Activated T-cell treated with anti-CD3 and anti-CD28 coated beads, Interleukin-2, amount 50 U/mL, for 72 hours (primary cell): Measurements from ENCODE around the gene HSPA4. TPM values are rescaled to one million over a fixed set of nuclear protein-coding genes. Genes with fewer than 3 reads are reported as not detected.
"Not testable (repeated sequence)": the region's sequence is repeated elsewhere in the genome, so short reads cannot be mapped to it uniquely, and the experiment has no call there.

Source experiments
- ATAC-seq, 2 donors: fragments of 150-1000 bp; cut with Tn5 transposase; replicated peaks in 1 of 2; 2 replicates each; pipeline ENCODE4 v1.10.0; 2021; ENCODE audit warnings: moderate library complexity in 2 of 2, mild to moderate bottlenecking in 1 of 2
- DNase-seq, 2 donors: peaks; one replicate each; pipeline ENCODE4 v3.0.0; 2021 to 2022; ENCODE audit warnings: mixed read lengths in 1 of 2
- H3K27ac Mint-ChIP-seq: one replicate; pipeline ENCODE4 v1.8.0; 2022; ENCODE audit warnings: mild to moderate bottlenecking, moderate library complexity, mixed read lengths
- H3K27me3 Mint-ChIP-seq: one replicate; pipeline ENCODE4 v1.8.0; 2022; ENCODE audit warnings: low read depth, mixed read lengths
- H3K36me3 Mint-ChIP-seq, 2 donors: one replicate each; pipeline ENCODE4 v1.8.0; 2022; ENCODE audit warnings: mixed read lengths in 2 of 2, mild to moderate bottlenecking in 1 of 2; ENCODE audit not compliant: insufficient read depth in 2 of 2
- H3K4me1 Mint-ChIP-seq: one replicate; pipeline ENCODE4 v1.8.0; 2022; ENCODE audit warnings: low read depth, mixed read lengths
- H3K4me3 Mint-ChIP-seq, 2 donors: one replicate each; pipeline ENCODE4 v1.8.0; 2022; ENCODE audit warnings: mild to moderate bottlenecking in 2 of 2, mixed read lengths in 2 of 2, moderate library complexity in 2 of 2
- H3K9me3 Mint-ChIP-seq, 2 donors: one replicate each; pipeline ENCODE4 v1.8.0; 2022; ENCODE audit warnings: mixed read lengths in 2 of 2
- total RNA-seq, 2 donors: library from RNA; stranded (reverse); gene quantifications; one replicate each; pipeline ENCODE4 v1.2.3, GENCODE V29; 2022

The HSPA4 gene
- total RNA-seq, 2 donors from 2014 or later: 173 to 213 TPM

DNA sequence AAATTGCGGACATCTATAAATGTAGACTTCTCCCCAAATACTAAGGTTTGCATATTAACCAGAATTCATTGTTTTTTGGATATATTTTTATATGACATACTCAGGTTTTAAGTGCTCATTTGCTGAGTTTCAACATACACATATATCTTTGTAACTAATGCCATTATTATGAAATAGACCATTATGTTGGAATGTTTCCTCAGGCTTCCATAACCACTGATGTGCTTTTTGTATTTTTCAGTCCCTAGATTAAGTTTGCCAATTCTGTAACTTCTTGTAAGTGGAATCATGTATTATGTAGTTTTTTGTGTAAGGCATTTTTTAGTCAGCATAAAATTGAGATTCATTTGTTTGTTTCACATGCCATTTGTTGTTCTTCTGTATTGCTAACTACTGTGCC, 32.1 kb downstream of the HSPA4 start:
- no peak overlapping the region for H3K27ac Mint-ChIP-seq
- H3K4me3 Mint-ChIP-seq: no peak overlapping the region

DNA sequence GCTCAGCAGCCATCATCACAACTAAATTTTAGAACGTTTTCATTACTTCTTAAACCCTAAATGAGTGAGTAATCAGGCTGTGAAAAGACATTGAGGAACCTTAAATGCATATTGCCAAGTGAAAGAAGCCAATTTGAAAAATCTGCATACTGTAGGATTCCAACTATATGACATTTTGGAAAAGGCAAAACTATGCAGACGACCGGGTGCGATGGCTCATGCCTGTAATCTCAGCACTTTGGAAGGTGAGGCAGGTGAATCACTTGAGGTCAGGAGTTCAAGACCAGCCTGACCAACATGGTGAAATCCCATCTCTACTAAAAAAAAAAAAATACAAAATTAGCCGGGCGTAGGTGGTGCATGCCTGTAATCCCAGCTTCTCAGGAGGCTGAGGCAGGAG, 33.4 kb downstream of the HSPA4 start:
- H3K27ac Mint-ChIP-seq, H3K9me3 Mint-ChIP-seq, ATAC-seq, DNase-seq, H3K27me3 Mint-ChIP-seq, H3K4me3 Mint-ChIP-seq: not testable (repeated sequence)
- H3K36me3 Mint-ChIP-seq: peaks cover 5 to 25% of the 10 kb centered on the region in 2 donors
- H3K4me1 Mint-ChIP-seq: peaks cover 14% of the 10 kb centered on the region

More for the DNA sequence above, 32.1 kb downstream of the HSPA4 start:
- H3K36me3 Mint-ChIP-seq: peaks cover 5 to 27% of the 10 kb centered on the region in 2 donors
- no peak for DNase-seq
- H3K27me3 Mint-ChIP-seq: no peaks in the 10 kb centered on the region
- H3K4me1 Mint-ChIP-seq: peaks cover 26% of the 10 kb centered on the region
- H3K9me3 Mint-ChIP-seq: no peaks in the 10 kb centered on the region
- ATAC-seq: no peak

DNA sequence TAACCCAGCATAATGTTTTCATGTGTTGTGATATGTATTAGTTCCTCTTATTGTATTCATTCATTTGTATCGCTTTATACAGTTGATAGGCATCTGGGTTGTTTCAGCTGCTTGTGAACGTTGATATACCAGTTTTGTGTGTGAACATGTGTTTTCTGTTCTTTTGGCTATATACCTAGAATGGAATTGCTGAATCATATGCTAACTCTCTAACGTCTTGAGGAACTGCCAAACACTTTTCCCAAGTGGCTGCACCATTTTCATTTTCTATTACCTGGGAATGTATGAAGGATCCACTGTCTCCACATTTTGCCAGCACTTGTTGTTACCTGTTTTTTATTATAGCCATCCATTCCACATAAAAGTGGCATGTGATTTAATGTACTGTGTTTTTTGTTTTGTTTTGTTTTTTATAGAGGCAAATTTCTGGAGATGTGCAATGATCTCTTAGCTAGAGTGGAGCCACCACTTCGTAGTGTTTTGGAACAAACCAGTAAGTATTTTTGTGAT, 34.6 kb downstream of the HSPA4 start:
- H3K4me3 Mint-ChIP-seq: no peak overlapping the region
- H3K4me1 Mint-ChIP-seq: peaks cover 5% of the 10 kb centered on the region
- DNase-seq (no peak), ATAC-seq (no peak)
- no peaks in the 10 kb centered on the region for H3K27me3 Mint-ChIP-seq
- peak overlapping the region; percentile 90 for H3K27ac Mint-ChIP-seq
- H3K9me3 Mint-ChIP-seq: no peaks in the 10 kb centered on the region
- H3K36me3 Mint-ChIP-seq: peaks cover 4 to 27% of the 10 kb centered on the region in 2 donors

DNA sequence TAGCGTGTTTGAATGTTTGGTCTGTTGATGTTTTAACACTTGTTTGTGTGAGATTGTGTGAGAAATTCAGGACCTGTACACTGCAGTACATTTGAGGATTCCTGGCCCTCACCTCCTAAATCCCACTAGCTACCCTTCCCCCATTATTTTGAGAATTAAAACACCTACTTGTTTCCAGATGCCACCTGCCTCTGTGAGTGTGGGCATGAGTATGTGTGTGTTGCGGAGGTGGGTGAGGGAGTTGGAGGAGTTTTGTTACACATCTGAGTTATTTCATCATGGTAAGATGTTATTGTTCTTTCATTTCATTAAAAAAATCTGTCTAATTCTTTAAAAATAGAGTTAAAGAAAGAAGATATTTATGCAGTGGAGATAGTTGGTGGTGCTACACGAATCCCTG, 36.3 kb downstream of the HSPA4 start:
- H3K27ac Mint-ChIP-seq: peak overlapping the region; percentile 46
- H3K36me3 Mint-ChIP-seq: peaks cover 5 to 30% of the 10 kb centered on the region in 2 donors
- no peaks in the 10 kb centered on the region for H3K4me1 Mint-ChIP-seq
- H3K9me3 Mint-ChIP-seq: no peaks in the 10 kb centered on the region
- no peak overlapping the region for H3K4me3 Mint-ChIP-seq
- DNase-seq: no peak
- no peaks in the 10 kb centered on the region for H3K27me3 Mint-ChIP-seq
- ATAC-seq: no peak

DNA sequence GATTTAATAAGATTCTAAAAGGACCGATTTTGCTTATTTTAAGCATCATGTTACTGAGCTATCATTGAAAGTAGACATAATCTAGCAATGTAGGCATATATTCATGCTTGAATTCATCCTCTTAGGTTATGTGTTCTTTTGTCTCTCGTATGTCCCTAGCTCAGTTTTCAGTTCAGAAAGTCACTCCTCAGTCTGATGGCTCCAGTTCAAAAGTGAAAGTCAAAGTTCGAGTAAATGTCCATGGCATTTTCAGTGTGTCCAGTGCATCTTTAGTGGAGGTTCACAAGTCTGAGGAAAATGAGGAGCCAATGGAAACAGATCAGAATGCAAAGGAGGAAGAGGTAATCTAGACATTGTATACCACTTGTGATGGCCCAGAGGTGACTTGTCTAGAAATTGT, 39.2 kb downstream of the HSPA4 start:
- Mint-ChIP-seq H3K9me3 (no peaks in the 10 kb centered on the region), H3K27me3 (no peaks in the 10 kb centered on the region), H3K27ac (no peak overlapping the region), H3K36me3 (peaks cover 5 to 33% of the 10 kb centered on the region in 2 donors), H3K4me1 (no peaks in the 10 kb centered on the region), H3K4me3 (no peak overlapping the region)
- no peak for ATAC-seq
- no peak for DNase-seq

DNA sequence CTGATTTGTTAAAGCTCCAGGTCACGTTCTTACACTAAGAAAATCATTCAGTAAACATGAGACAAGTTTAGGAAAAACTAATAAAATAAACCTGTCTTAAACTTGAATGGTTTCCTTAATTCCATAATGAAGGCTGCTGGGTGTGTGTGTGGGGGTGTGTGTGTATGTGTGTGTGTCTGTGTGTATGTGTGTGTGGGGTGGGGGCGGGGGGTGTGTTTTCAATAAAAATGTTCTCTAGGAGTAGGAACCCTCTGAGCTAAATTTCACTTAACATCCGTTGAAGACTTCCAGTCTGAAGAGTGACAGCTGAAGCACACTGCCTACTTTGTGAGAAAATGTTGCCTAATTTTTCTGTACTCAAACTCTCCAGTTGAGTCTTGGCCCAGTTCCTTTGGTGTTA, 54.5 kb downstream of the HSPA4 start:
- peak overlapping the region; percentile 25 for H3K27ac Mint-ChIP-seq
- no peak overlapping the region for H3K4me3 Mint-ChIP-seq
- no peaks in the 10 kb centered on the region for H3K27me3 Mint-ChIP-seq
- DNase-seq (no peak), ATAC-seq (no peak)
- H3K36me3 Mint-ChIP-seq: peaks cover 4 to 12% of the 10 kb centered on the region in 2 donors
- H3K4me1 Mint-ChIP-seq: peaks cover 21% of the 10 kb centered on the region
- H3K9me3 Mint-ChIP-seq: no peaks in the 10 kb centered on the region

DNA sequence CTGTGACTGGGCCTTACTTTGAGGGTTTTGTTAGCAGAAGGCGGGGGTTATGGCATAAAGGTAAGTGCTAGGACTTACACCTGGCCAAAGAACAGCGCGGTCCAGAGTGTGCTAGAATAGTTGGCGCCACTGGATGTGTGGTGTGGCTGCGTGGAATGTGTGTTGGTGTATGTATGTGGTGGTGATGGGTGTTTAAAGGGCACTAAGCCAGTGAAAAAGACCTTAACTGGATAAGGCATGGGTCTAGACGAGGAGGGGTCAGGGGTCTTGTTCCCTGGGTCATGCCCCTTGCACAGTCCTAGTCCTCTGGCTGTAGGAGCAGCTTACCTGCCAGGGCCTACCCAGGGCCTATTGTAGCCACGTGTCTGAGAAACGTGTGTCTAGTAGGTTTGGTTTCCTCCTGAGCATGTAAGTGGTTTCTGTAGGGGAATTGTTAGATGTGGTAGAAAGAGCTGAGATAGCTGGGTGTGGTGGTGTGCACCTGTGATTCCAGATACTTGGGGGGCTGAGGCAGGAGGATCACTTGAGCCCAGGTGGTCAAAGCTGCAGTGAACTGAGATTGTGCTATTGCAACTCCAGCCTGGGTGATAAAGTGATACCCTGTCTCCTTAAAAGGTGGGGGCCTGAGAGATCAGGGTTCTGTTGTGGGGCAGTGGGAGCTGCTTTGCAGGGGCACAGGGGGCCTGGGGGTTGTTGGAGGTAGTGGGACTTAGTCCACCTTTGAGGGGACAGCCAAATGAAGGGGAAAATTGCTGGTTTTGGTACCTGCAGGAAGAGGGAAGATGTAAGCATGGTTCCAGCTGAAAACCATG, 55.2 kb downstream of the HSPA4 start:
- Mint-ChIP-seq H3K27ac (peak overlapping the region; percentile 0), H3K36me3 (peaks cover 4 to 12% of the 10 kb centered on the region in 2 donors), H3K4me1 (peaks cover 23% of the 10 kb centered on the region), H3K4me3 (no peak overlapping the region), H3K27me3 (no peaks in the 10 kb centered on the region), H3K9me3 (no peaks in the 10 kb centered on the region)
- ATAC-seq (no peak), DNase-seq (no peak)

DNA sequence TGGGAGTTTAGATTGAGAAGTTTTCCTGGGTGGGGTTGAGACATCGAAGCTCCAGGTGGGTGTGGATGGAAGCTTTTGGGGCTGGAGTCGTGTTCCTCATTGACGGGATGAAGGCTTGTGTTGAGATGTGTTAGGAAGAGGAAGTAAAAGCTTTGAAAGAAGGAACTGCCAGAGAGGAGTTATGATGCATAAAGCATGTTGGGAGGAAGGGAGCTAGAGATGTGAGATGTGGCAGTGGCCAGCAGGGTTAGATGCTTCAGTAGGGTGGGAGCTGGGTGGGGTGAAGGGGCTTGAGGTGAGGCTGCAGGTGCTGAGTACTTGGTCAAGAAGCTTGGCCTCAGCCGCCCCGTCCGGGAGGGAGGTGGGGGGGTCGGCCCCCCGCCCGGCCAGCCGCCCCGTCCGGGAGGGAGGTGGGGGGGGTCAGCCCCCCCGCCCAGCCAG, 56.7 kb downstream of the HSPA4 start:
- no peak for ATAC-seq

DNA sequence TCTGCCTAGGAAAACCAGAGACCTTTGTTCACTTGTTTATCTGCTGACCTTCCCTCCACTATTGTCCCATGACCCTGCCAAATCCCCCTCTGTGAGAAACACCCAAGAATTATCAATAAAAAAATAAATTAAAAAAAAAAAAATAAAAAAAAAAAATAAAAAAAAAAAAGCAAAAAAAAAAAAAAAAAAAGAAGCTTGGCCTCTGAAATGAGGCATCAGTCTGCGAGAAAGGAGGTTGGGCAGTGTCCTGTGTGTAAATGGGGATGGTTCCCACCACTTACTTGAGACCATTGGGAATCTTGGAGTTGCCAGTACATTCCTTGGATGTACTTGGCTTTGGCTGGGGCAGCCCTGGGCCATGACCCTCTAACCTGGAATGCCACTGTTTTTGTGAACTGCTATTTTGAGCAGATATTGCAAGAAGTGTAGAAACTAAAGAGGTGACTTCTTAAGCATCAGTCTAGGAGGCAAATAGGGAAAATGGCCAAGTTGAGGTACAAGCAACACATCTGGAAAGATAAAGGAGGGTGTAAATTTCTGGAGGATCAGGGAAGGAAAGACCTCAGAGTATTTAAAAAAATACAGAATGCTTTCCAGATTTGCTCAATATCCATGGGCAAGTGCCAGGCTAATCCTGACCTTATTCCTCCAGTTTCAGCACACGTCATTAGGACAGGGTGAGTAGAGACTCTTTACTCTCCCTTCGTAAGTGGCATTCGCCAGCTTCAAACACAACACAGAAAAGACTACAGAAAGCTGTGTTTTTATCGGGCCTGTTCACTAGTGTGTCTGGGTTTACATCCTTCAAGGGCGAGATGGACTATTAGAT, 58.1 kb downstream of the HSPA4 start:
- DNase-seq (no peak), ATAC-seq (no peak)
- Mint-ChIP-seq H3K4me1 (peaks cover 44% of the 10 kb centered on the region), H3K27ac (no peak overlapping the region), H3K36me3 (peaks cover 1 to 2% of the 10 kb centered on the region in 2 donors), H3K27me3 (no peaks in the 10 kb centered on the region), H3K9me3 (no peaks in the 10 kb centered on the region), H3K4me3 (no peak overlapping the region)

More for the DNA sequence above, 56.7 kb downstream of the HSPA4 start:
- DNase-seq: no peak
- Mint-ChIP-seq H3K4me1 (peaks cover 36% of the 10 kb centered on the region), H3K9me3 (no peaks in the 10 kb centered on the region), H3K27me3 (no peaks in the 10 kb centered on the region), H3K4me3 (no peak overlapping the region), H3K27ac (peak overlapping the region; percentile 27), H3K36me3 (peaks cover 1 to 5% of the 10 kb centered on the region in 2 donors)

DNA sequence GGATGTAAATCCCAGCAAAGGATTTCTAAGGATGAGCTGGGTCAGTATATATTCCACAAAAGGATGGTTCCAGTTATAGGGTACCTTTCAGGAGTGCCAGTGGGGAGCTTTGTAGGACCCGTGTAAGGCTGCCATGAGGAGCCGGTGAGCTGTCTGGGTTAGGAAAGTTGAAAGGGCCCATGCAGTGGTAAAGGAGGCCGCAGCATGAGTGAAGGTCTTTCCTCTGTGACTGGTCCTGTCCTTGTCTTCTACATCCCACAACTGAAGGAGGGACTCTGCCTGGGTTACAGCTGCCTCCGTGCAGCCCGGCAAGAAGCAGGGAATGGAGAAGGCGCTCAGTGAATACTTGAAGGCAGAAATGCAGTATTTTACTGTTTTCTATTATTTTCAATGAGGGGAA, 58.9 kb downstream of the HSPA4 start:
- ATAC-seq (no peak), DNase-seq (no peak)
- H3K4me3 Mint-ChIP-seq: no peak overlapping the region
- H3K4me1 Mint-ChIP-seq: peaks cover 44% of the 10 kb centered on the region
- H3K36me3 Mint-ChIP-seq: peaks cover 0 to 2% of the 10 kb centered on the region in 2 donors
- H3K9me3 Mint-ChIP-seq: no peaks in the 10 kb centered on the region
- no peak overlapping the region for H3K27ac Mint-ChIP-seq
- no peaks in the 10 kb centered on the region for H3K27me3 Mint-ChIP-seq

DNA sequence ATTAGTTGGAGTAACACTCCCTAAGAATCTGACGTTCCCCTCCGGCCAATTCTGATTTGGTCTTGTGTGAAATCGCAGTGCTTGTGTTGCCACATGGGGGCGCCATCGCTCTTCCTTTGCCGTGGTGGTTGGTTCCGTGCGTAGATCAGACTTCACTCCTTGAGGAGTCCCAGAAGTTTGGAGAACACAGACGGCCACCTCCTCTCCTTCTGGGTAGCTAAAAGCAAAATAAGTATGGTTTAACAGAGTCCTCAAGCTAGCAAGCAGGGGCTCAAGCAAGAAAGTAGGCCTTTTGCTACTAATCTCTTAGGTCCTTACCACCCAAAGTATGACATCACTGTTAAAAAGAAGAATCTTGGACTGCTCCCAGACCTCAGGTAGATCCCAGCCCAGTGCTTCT, 59.5 kb downstream of the HSPA4 start:
- Mint-ChIP-seq H3K27ac (no peak overlapping the region), H3K27me3 (no peaks in the 10 kb centered on the region), H3K36me3 (peaks cover 0 to 2% of the 10 kb centered on the region in 2 donors), H3K9me3 (no peaks in the 10 kb centered on the region), H3K4me1 (peaks cover 44% of the 10 kb centered on the region), H3K4me3 (peak overlapping the region in 1 of 2 donors; percentile 38)
- DNase-seq (peak; percentile 79 to 86), ATAC-seq (peak; percentile 54 to 63)

DNA sequence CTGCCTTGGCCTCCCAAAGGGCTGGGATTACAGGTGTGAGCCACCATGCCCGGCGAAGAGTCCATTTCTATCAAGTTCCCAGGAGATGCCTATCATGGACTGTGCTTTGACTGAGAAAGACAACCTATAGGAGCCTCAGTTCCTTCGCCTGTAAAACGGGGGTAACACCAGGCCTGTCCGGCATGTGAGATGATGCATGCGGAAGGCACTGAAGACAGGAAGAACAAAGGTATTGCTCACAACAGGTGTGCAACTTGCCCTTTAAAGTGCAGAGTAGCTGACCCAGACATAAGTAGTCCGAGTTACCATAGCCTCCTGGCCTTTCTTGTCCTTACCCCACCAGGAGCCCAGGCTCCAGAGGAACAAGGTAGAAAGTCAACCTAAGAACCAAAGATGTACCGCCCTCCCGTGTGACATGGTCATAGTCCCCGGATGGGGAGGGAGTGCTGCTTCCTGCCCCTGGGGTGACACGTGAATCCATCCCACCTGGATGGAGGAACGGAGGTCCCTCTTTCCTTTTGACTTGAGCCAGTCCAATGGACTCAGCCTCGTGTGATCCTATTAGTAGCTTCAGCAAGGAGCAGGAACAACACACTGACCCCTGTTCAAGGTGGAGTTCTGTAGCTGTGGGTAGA, 60.3 kb downstream of the HSPA4 start:
- no peaks in the 10 kb centered on the region for H3K9me3 Mint-ChIP-seq
- H3K27ac Mint-ChIP-seq: no peak overlapping the region
- peaks cover 39% of the 10 kb centered on the region for H3K4me1 Mint-ChIP-seq
- ATAC-seq (no peak), DNase-seq (no peak)
- no peaks in the 10 kb centered on the region for H3K27me3 Mint-ChIP-seq
- H3K4me3 Mint-ChIP-seq: no peak overlapping the region
- H3K36me3 Mint-ChIP-seq: no peaks in the 10 kb centered on the region
